ENCODE data around the gene ALG2. TPM values are rescaled to one million over a fixed set of nuclear protein-coding genes. Genes with fewer than 3 reads are reported as not detected.
"Not testable (repeated sequence)": the region's sequence is repeated elsewhere in the genome, so short reads cannot be mapped to it uniquely, and the experiment has no call there.

ALG2 gene
- polyA plus RNA-seq, 1 donor from 2014 or later = 15.8 TPM

DNA sequence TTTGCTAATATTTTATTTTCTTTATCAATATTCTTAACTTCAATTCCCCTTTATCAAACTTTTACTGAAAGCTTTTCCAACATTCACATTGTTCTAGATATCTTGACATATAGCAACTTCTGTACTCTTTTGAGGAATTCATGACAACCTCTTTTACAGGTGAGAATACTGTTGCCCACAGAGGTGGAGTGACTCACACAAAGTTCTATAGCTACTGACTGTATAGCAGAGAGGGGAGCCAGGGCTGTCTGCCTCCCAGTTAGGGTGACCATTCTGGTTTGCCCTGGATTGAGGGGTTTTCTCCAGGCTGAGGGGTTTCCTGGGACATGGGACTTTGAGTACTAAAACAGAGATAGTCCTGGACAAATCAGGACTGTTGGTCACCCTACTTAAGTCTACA is 16.6 kb upstream of the ALG2 start:
- Histone ChIP-seq H3K27me3 (ENCODE audit: insufficient read depth, low read depth, low read length) (no peaks in the 10 kb centered on the region), H3K27ac (ENCODE audit: low read length) (no peak overlapping the region), H3K4me2 (ENCODE audit: low read length) (no peak overlapping the region), H3K9me2 (ENCODE audit: insufficient read depth, low read length) (no peaks in the 10 kb centered on the region), H3K4me3 (ENCODE audit: low read length) (no peak overlapping the region), H3K79me2 (replicated peaks; ENCODE audit: insufficient read depth, low read length) (no peaks in the 10 kb centered on the region), H3F3A (ENCODE audit: insufficient read depth, low read length, poor library complexity, severe bottlenecking) (no peaks in the 10 kb centered on the region), H3K36me3 (ENCODE audit: insufficient read depth, low read length) (no peaks in the 10 kb centered on the region), H3K9ac (ENCODE audit: low read length) (no peak overlapping the region), H3K9me3 (ENCODE audit: low read length) (no peaks in the 10 kb centered on the region), H2AFZ (ENCODE audit: low read depth, low read length) (no peak overlapping the region), H4K20me1 (ENCODE audit: insufficient read depth) (no peaks in the 10 kb centered on the region)
- TF ChIP-seq, protein P1, sequence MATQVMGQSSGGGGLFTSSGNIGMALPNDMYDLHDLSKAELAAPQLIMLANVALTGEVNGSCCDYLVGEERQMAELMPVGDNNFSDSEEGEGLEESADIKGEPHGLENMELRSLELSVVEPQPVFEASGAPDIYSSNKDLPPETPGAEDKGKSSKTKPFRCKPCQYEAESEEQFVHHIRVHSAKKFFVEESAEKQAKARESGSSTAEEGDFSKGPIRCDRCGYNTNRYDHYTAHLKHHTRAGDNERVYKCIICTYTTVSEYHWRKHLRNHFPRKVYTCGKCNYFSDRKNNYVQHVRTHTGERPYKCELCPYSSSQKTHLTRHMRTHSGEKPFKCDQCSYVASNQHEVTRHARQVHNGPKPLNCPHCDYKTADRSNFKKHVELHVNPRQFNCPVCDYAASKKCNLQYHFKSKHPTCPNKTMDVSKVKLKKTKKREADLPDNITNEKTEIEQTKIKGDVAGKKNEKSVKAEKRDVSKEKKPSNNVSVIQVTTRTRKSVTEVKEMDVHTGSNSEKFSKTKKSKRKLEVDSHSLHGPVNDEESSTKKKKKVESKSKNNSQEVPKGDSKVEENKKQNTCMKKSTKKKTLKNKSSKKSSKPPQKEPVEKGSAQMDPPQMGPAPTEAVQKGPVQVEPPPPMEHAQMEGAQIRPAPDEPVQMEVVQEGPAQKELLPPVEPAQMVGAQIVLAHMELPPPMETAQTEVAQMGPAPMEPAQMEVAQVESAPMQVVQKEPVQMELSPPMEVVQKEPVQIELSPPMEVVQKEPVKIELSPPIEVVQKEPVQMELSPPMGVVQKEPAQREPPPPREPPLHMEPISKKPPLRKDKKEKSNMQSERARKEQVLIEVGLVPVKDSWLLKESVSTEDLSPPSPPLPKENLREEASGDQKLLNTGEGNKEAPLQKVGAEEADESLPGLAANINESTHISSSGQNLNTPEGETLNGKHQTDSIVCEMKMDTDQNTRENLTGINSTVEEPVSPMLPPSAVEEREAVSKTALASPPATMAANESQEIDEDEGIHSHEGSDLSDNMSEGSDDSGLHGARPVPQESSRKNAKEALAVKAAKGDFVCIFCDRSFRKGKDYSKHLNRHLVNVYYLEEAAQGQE (IDR thresholded peaks at IDR 0.05; ENCODE audit: borderline replicate concordance) = no peak
- no peak for TF ChIP-seq EP300 (conservative IDR thresholded peaks at IDR 0.05; ENCODE audit: poor library complexity, severe bottlenecking)
- no peak for TF ChIP-seq SMC3 (conservative IDR thresholded peaks at IDR 0.05; ENCODE audit: poor library complexity)
- TF ChIP-seq POLR2AphosphoS5 (IDR thresholded peaks at IDR 0.05) = no peak
- TF ChIP-seq RAD21 (conservative IDR thresholded peaks at IDR 0.05) = no peak
- TF ChIP-seq, protein P2, sequence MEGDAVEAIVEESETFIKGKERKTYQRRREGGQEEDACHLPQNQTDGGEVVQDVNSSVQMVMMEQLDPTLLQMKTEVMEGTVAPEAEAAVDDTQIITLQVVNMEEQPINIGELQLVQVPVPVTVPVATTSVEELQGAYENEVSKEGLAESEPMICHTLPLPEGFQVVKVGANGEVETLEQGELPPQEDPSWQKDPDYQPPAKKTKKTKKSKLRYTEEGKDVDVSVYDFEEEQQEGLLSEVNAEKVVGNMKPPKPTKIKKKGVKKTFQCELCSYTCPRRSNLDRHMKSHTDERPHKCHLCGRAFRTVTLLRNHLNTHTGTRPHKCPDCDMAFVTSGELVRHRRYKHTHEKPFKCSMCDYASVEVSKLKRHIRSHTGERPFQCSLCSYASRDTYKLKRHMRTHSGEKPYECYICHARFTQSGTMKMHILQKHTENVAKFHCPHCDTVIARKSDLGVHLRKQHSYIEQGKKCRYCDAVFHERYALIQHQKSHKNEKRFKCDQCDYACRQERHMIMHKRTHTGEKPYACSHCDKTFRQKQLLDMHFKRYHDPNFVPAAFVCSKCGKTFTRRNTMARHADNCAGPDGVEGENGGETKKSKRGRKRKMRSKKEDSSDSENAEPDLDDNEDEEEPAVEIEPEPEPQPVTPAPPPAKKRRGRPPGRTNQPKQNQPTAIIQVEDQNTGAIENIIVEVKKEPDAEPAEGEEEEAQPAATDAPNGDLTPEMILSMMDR (IDR thresholded peaks at IDR 0.05; ENCODE audit: poor library complexity, severe bottlenecking) = no peak

DNA sequence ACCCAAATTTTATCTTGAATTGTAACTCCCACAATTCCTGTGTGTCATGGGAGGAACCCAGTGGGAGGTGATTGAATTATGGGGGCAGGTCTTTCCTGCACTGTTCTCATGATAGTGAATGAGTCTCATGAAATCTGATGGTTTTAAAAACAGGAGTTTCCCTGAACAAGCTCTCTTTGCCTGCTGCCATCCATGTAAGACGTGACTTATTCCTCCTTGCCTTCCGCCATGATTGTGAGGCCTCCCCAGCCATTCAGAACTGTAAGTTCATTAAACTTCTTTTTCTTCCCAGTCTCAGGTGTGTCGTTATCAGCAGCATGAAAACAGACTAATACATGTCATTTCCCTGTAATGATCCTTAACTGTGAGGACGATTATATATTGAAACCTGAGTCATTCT is 16.1 kb upstream of the ALG2 start:
- not testable (repeated sequence) for H3K36me3 ChIP-seq (ENCODE audit: insufficient read depth, low read length); H3F3A ChIP-seq (ENCODE audit: insufficient read depth, low read length, poor library complexity, severe bottlenecking); H2AFZ ChIP-seq (ENCODE audit: low read depth, low read length); H3K9me3 ChIP-seq (ENCODE audit: low read length); H3K4me3 ChIP-seq (ENCODE audit: low read length); H3K9me2 ChIP-seq (ENCODE audit: insufficient read depth, low read length); H3K9ac ChIP-seq (ENCODE audit: low read length); H4K20me1 ChIP-seq (ENCODE audit: insufficient read depth); H3K79me2 ChIP-seq (replicated peaks; ENCODE audit: insufficient read depth, low read length); H3K4me2 ChIP-seq (ENCODE audit: low read length); H3K27ac ChIP-seq (ENCODE audit: low read length); H3K27me3 ChIP-seq (ENCODE audit: insufficient read depth, low read depth, low read length)

DNA sequence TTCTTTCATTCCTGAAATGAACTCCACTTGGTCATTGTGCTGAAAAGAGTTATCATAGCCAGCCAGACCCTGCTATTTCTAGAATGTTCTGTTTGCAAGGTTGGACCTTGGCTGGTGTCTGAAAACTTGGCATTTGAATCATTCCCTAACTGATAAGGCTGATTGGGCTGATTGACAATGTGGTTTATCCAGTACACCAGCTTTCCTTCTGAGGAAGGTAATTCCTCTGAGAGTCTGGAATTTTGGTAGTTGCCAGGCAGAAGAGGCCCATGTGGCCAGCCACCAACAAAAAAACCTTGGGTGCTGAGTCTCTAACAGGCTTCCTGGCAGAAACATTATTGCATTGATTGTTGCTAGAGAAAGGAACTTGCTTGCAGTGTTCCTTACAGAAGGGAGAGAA is 15.6 kb upstream of the ALG2 start:
- Histone ChIP-seq H3F3A (ENCODE audit: insufficient read depth, low read length, poor library complexity, severe bottlenecking) (no peaks in the 10 kb centered on the region), H3K36me3 (ENCODE audit: insufficient read depth, low read length) (peaks cover under 1% of the 10 kb centered on the region), H2AFZ (ENCODE audit: low read depth, low read length) (no peak overlapping the region), H3K9me2 (ENCODE audit: insufficient read depth, low read length) (no peaks in the 10 kb centered on the region), H3K27ac (ENCODE audit: low read length) (no peak overlapping the region), H3K4me2 (ENCODE audit: low read length) (no peak overlapping the region), H3K27me3 (ENCODE audit: insufficient read depth, low read depth, low read length) (no peaks in the 10 kb centered on the region), H3K9ac (ENCODE audit: low read length) (no peak overlapping the region), H4K20me1 (ENCODE audit: insufficient read depth) (no peaks in the 10 kb centered on the region), H3K9me3 (ENCODE audit: low read length) (no peaks in the 10 kb centered on the region), H3K79me2 (replicated peaks; ENCODE audit: insufficient read depth, low read length) (no peaks in the 10 kb centered on the region), H3K4me3 (ENCODE audit: low read length) (no peak overlapping the region)
- TF ChIP-seq, protein P2 (IDR thresholded peaks at IDR 0.05; ENCODE audit: poor library complexity, severe bottlenecking) = no peak
- TF ChIP-seq TAF1 (IDR thresholded peaks at IDR 0.05; ENCODE audit: low read depth) (no peak), EP300 (conservative IDR thresholded peaks at IDR 0.05; ENCODE audit: poor library complexity, severe bottlenecking) (no peak)
- TF ChIP-seq, protein P1 (IDR thresholded peaks at IDR 0.05; ENCODE audit: borderline replicate concordance) = no peak
